ENCODE results near the gene NEDD4L. TPM values are rescaled to one million over a fixed set of nuclear protein-coding genes. Genes with fewer than 3 reads are reported as not detected.
A peak's percentile ranks its signal among the peaks of the same experiment; 100 is the strongest.

The NEDD4L gene
- total RNA-seq, 1 donor from 2014 or later, result 3.8 TPM

DNA sequence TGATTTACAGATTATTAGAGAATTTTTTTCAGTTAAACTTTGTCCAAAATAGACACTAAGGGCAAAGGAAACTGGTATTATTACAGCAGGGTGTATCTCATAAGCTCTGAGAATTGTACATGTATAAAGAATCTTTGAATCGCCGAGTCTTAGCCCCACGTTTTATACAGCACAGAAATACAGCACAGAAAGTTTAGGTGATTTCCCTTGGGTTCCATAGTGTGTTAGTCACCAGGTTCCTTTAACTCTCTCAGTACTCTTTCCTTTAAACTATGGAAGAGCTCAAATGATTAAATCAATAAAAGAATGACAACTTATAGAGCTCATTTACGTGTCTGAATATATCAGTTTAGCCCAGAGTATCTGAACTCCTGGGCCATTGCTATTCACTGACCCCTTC, 256.8 kb downstream of the NEDD4L start:
- intact Hi-C loops (cut with micrococcal nuclease), result loop anchor here (10.0 kb wide), 1 partner anchor 466 kb away; no protein-coding TSS in a partner anchor
- Mint-ChIP-seq H3K27me3 (ENCODE audit: insufficient read depth) (peaks cover 27% of the 10 kb centered on the region), H3K4me3 (no peak overlapping the region), H3K4me1 (ENCODE audit: low read depth) (peaks cover 22% of the 10 kb centered on the region), H3K36me3 (ENCODE audit: low read depth) (peaks cover 2% of the 10 kb centered on the region), H3K27ac (no peak overlapping the region), H3K9me3 (peaks cover 3% of the 10 kb centered on the region)
- DNase-seq (ENCODE audit: low spot score), result no peak

- H3K4me3 Mint-ChIP-seq, result no peak overlapping the region
- intact Hi-C loops (cut with micrococcal nuclease), result loop anchor here (2.0 to 10.0 kb wide), 2 partner anchors 20 to 468 kb away; no protein-coding TSS in a partner anchor
- peaks cover 29% of the 10 kb centered on the region for H3K27me3 Mint-ChIP-seq (ENCODE audit: insufficient read depth)
- no peak for DNase-seq (ENCODE audit: low spot score)
- H3K27ac Mint-ChIP-seq, result no peak overlapping the region
- peaks cover 16% of the 10 kb centered on the region for H3K4me1 Mint-ChIP-seq (ENCODE audit: low read depth)
- H3K9me3 Mint-ChIP-seq, result peaks cover 9% of the 10 kb centered on the region
- H3K36me3 Mint-ChIP-seq (ENCODE audit: low read depth), result peaks cover 3% of the 10 kb centered on the region
Observed at GRCh38 chr18:58302811-58303210, 258.8 kb downstream of the NEDD4L start.

- H3K4me3 Mint-ChIP-seq, result no peak overlapping the region
- intact Hi-C loops (cut with micrococcal nuclease), result loop anchor here (2.0 to 10.0 kb wide), 2 partner anchors 19 to 469 kb away; no protein-coding TSS in a partner anchor
- DNase-seq (ENCODE audit: low spot score), result peak; percentile 18
- H3K27ac Mint-ChIP-seq, result peak overlapping the region; percentile 27
- H3K27me3 Mint-ChIP-seq (ENCODE audit: insufficient read depth), result peaks cover 29% of the 10 kb centered on the region
- H3K4me1 Mint-ChIP-seq (ENCODE audit: low read depth), result peaks cover 16% of the 10 kb centered on the region
- H3K9me3 Mint-ChIP-seq, result peaks cover 9% of the 10 kb centered on the region
- H3K36me3 Mint-ChIP-seq (ENCODE audit: low read depth), result peaks cover 3% of the 10 kb centered on the region
Observed at GRCh38 chr18:58303363-58303762, 259.3 kb downstream of the NEDD4L start.

- DNase-seq (ENCODE audit: low spot score), result no peak
- intact Hi-C loops (cut with micrococcal nuclease), result loop anchor here (10.0 kb wide), 1 partner anchor 471 kb away; no protein-coding TSS in a partner anchor
- Mint-ChIP-seq H3K27me3 (ENCODE audit: insufficient read depth) (peaks cover 30% of the 10 kb centered on the region), H3K9me3 (peaks cover 9% of the 10 kb centered on the region), H3K4me1 (ENCODE audit: low read depth) (peaks cover 26% of the 10 kb centered on the region), H3K27ac (no peak overlapping the region), H3K36me3 (ENCODE audit: low read depth) (peaks cover 3% of the 10 kb centered on the region), H3K4me3 (no peak overlapping the region)
Observed at GRCh38 chr18:58305792-58306191, 261.8 kb downstream of the NEDD4L start.

- no peak for DNase-seq (ENCODE audit: low spot score)
- no peak overlapping the region for H3K27ac Mint-ChIP-seq
- peaks cover 3% of the 10 kb centered on the region for H3K36me3 Mint-ChIP-seq (ENCODE audit: low read depth)
- intact Hi-C loops (cut with micrococcal nuclease), result loop anchor here (10.0 kb wide), 1 partner anchor 473 kb away; no protein-coding TSS in a partner anchor
- H3K4me1 Mint-ChIP-seq (ENCODE audit: low read depth), result peaks cover 35% of the 10 kb centered on the region
- H3K4me3 Mint-ChIP-seq, result no peak overlapping the region
- peaks cover 9% of the 10 kb centered on the region for H3K9me3 Mint-ChIP-seq
- H3K27me3 Mint-ChIP-seq (ENCODE audit: insufficient read depth), result peaks cover 23% of the 10 kb centered on the region
Observed at GRCh38 chr18:58307441-58307840, 263.4 kb downstream of the NEDD4L start.

- Mint-ChIP-seq H3K27ac (no peak overlapping the region), H3K4me1 (ENCODE audit: low read depth) (peaks cover 25% of the 10 kb centered on the region), H3K4me3 (no peak overlapping the region), H3K9me3 (peaks cover 9% of the 10 kb centered on the region), H3K36me3 (ENCODE audit: low read depth) (peaks cover 1% of the 10 kb centered on the region), H3K27me3 (ENCODE audit: insufficient read depth) (peaks cover 23% of the 10 kb centered on the region)
- intact Hi-C loops (cut with micrococcal nuclease), result loop anchor here (10.0 kb wide), 1 partner anchor 474 kb away; no protein-coding TSS in a partner anchor
- no peak for DNase-seq (ENCODE audit: low spot score)
Observed at GRCh38 chr18:58308463-58308862, 264.4 kb downstream of the NEDD4L start.

DNA sequence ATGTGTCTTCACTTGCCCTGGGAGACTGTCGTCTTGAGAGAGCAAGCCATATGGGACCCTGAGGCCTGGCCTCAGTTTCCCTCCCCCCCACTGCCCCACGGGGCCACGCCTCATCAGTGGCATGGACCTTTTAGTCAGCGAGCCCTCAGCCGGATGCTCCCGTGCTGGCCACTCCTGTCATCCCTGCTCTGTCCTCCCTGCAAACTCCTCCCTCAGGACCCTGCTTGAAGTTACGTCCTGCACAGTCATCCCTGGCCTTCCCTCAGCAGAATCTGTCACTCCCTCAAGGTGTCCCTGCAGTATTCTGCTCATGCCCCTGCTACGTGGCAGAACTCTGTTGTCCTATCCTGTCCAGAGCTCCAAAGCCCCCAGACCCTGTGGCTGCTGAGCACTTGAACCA, 265.1 kb downstream of the NEDD4L start:
- Mint-ChIP-seq H3K9me3 (peaks cover 9% of the 10 kb centered on the region), H3K36me3 (ENCODE audit: low read depth) (peaks cover 1% of the 10 kb centered on the region), H3K27ac (no peak overlapping the region), H3K4me1 (ENCODE audit: low read depth) (peaks cover 19% of the 10 kb centered on the region), H3K4me3 (no peak overlapping the region), H3K27me3 (ENCODE audit: insufficient read depth) (peaks cover 23% of the 10 kb centered on the region)
- intact Hi-C loops (cut with micrococcal nuclease), result loop anchor here (10.0 kb wide), 1 partner anchor 474 kb away; no protein-coding TSS in a partner anchor
- DNase-seq (ENCODE audit: low spot score), result no peak

DNA sequence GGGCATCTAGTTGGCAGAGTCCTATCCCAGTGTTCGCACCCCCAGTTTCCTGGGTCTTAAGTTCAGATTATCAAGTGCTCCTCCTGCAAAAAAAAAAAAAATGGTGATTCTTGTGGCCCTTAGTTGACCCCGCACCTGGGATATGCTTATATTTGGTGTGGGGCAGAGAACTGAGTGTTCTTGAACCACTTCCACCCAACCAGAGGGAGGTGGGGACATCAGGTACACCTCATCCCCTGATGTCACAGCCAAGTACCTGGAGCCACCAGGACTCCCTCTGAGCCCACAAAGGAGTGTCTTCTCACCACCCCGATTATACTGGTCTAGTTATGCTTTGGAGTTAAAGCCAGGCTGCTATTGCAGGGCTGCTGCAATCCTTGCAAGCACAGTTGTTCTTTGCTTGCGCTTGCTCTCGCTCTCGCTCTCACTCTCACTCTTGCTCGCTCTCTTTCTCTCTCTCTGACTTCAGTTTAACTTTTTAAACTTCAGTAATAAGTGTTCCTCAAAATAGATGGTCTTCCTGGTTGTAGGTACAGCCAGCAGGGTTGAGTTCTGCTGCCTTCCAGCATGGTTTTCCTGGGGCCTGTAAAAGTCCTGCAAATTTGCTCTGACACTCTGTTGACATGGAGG, 265.7 kb downstream of the NEDD4L start:
- Mint-ChIP-seq H3K36me3 (ENCODE audit: low read depth) (peaks cover 1% of the 10 kb centered on the region), H3K4me3 (no peak overlapping the region), H3K4me1 (ENCODE audit: low read depth) (peaks cover 19% of the 10 kb centered on the region), H3K27me3 (ENCODE audit: insufficient read depth) (peaks cover 26% of the 10 kb centered on the region), H3K27ac (no peak overlapping the region), H3K9me3 (peaks cover 9% of the 10 kb centered on the region)
- intact Hi-C loops (cut with micrococcal nuclease), result loop anchor here (10.0 kb wide), 1 partner anchor 475 kb away; no protein-coding TSS in a partner anchor
- DNase-seq (ENCODE audit: low spot score), result no peak

- intact Hi-C loops (cut with micrococcal nuclease), result no loop called here
- Mint-ChIP-seq H3K4me3 (no peak overlapping the region), H3K27me3 (ENCODE audit: insufficient read depth) (peaks cover 26% of the 10 kb centered on the region), H3K27ac (no peak overlapping the region), H3K36me3 (ENCODE audit: low read depth) (peaks cover 1% of the 10 kb centered on the region), H3K4me1 (ENCODE audit: low read depth) (peaks cover 19% of the 10 kb centered on the region), H3K9me3 (peaks cover 9% of the 10 kb centered on the region)
- DNase-seq (ENCODE audit: low spot score), result peak; percentile 9
Observed at GRCh38 chr18:58310517-58310916, 266.5 kb downstream of the NEDD4L start.

DNA sequence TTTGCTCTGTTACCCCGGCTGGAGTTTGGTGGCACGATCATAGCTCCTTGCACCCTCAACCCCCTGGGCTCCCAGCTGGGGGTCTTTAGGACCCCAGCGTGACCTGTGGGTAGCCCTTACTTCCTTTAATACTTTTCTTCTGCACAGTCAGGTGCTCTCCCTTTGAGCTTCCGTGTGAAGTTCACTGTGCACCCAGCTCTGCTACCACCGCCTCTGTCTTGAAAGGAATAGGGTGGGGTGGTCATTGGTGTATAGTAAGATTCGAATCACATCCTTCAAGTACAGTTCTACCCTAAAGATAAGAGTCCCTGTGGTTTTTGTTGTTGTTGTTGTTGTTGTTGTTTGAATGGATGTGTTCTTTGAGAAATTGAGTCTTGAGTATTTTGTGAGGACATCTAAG, 267.4 kb downstream of the NEDD4L start:
- intact Hi-C loops (cut with micrococcal nuclease), result no loop called here
- Mint-ChIP-seq H3K36me3 (ENCODE audit: low read depth) (no peaks in the 10 kb centered on the region), H3K4me1 (ENCODE audit: low read depth) (peaks cover 19% of the 10 kb centered on the region), H3K4me3 (no peak overlapping the region), H3K27me3 (ENCODE audit: insufficient read depth) (peaks cover 26% of the 10 kb centered on the region), H3K9me3 (peaks cover under 1% of the 10 kb centered on the region), H3K27ac (no peak overlapping the region)
- DNase-seq (ENCODE audit: low spot score), result no peak

DNA sequence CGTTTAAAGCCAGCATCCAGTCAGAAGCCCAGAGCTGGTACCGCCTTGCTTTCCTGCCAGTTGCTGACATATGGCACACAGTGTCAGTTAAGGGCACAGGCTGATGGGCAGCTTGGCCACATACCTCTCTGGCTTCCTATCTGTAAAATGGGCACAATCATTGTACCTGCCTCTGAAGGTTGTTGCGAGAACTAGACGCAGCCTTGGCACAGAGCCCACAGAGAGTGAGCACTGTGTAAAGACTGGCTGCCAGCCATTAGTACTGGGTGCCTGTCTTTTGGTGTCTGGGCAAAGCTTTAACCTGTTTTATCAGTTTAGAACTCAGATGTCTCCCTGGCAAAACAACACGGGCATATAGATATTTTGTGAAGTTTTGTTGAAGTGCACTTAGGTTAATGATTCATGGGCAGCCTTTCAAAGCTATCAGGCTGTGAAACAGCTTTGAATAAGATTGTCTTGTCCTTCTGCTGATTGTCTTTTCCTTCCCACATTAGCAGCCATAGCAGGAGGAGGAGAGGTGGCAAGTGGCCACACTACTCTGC, 269.5 kb downstream of the NEDD4L start:
- no peak for DNase-seq (ENCODE audit: low spot score)
- no peak overlapping the region for H3K27ac Mint-ChIP-seq
- no peaks in the 10 kb centered on the region for H3K9me3 Mint-ChIP-seq
- peaks cover 20% of the 10 kb centered on the region for H3K27me3 Mint-ChIP-seq (ENCODE audit: insufficient read depth)
- intact Hi-C loops (cut with micrococcal nuclease), result no loop called here
- H3K4me3 Mint-ChIP-seq, result no peak overlapping the region
- no peaks in the 10 kb centered on the region for H3K36me3 Mint-ChIP-seq (ENCODE audit: low read depth)
- peaks cover 19% of the 10 kb centered on the region for H3K4me1 Mint-ChIP-seq (ENCODE audit: low read depth)

- peaks cover 19% of the 10 kb centered on the region for H3K4me1 Mint-ChIP-seq (ENCODE audit: low read depth)
- no peaks in the 10 kb centered on the region for H3K36me3 Mint-ChIP-seq (ENCODE audit: low read depth)
- no peak for DNase-seq (ENCODE audit: low spot score)
- no peaks in the 10 kb centered on the region for H3K9me3 Mint-ChIP-seq
- H3K27ac Mint-ChIP-seq, result no peak overlapping the region
- H3K27me3 Mint-ChIP-seq (ENCODE audit: insufficient read depth), result peaks cover 14% of the 10 kb centered on the region
- no peak overlapping the region for H3K4me3 Mint-ChIP-seq
- intact Hi-C loops (cut with micrococcal nuclease), result no loop called here
Observed at GRCh38 chr18:58314284-58314683, 270.3 kb downstream of the NEDD4L start.

DNA sequence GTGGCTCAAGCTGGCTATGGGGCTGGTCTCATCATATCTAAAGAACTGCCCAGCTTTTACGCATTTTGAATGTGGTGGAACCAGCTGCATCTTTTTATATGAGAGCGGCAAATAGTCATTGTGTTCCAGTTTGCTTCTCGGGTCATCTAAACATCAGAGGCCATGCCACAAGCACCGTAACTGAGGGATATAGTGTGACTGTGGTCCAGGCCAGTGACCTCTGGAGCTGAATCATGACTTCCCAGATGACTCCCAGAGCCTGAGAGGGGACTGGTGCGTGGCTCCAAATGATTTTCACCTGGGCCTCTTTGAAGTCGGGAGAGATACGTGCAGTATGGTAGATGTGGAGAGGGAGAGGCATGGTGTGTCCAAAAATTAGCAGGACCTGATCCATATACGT, 271.0 kb downstream of the NEDD4L start:
- H3K9me3 Mint-ChIP-seq, result no peaks in the 10 kb centered on the region
- peaks cover 12% of the 10 kb centered on the region for H3K27me3 Mint-ChIP-seq (ENCODE audit: insufficient read depth)
- no peak for DNase-seq (ENCODE audit: low spot score)
- H3K27ac Mint-ChIP-seq, result no peak overlapping the region
- H3K4me3 Mint-ChIP-seq, result no peak overlapping the region
- intact Hi-C loops (cut with micrococcal nuclease), result no loop called here
- peaks cover 16% of the 10 kb centered on the region for H3K4me1 Mint-ChIP-seq (ENCODE audit: low read depth)
- H3K36me3 Mint-ChIP-seq (ENCODE audit: low read depth), result no peaks in the 10 kb centered on the region
